ENCODE measurements around the gene PLXNC1. TPM values are rescaled to one million over a fixed set of nuclear protein-coding genes. Genes with fewer than 3 reads are reported as not detected.

PLXNC1 gene
- total RNA-seq, 1 donor from 2014 or later, result 4.9 TPM

- no peak for TF ChIP-seq CTCF (IDR thresholded peaks at IDR 0.05; ENCODE audit: partially characterized antibody, unreplicated experiment)
- Mint-ChIP-seq H3K27ac (ENCODE audit: unreplicated experiment) (no peak overlapping the region), H3K4me3 (ENCODE audit: unreplicated experiment) (no peak overlapping the region), H3K9me3 (ENCODE audit: unreplicated experiment) (no peaks in the 10 kb centered on the region), H3K4me1 (ENCODE audit: low read depth, unreplicated experiment) (no peaks in the 10 kb centered on the region), H3K27me3 (ENCODE audit: unreplicated experiment) (peaks cover 2% of the 10 kb centered on the region), H3K36me3 (ENCODE audit: unreplicated experiment) (peaks cover 4% of the 10 kb centered on the region)
- DNase-seq, result no peak
Observed at GRCh38 chr12:94289461-94290312, 141.3 kb downstream of the PLXNC1 start.

GRCh38 chr12:94290353-94290752 is 142.0 kb downstream of the PLXNC1 start:
- no peaks in the 10 kb centered on the region for H3K4me1 Mint-ChIP-seq (ENCODE audit: low read depth, unreplicated experiment)

GRCh38 chr12:94297096-94297699 is 148.8 kb downstream of the PLXNC1 start:
- Mint-ChIP-seq H3K4me3 (ENCODE audit: unreplicated experiment) (no peak overlapping the region), H3K9me3 (ENCODE audit: unreplicated experiment) (peaks cover 2% of the 10 kb centered on the region), H3K4me1 (ENCODE audit: low read depth, unreplicated experiment) (no peaks in the 10 kb centered on the region), H3K27me3 (ENCODE audit: unreplicated experiment) (no peaks in the 10 kb centered on the region), H3K27ac (ENCODE audit: unreplicated experiment) (no peak overlapping the region), H3K36me3 (ENCODE audit: unreplicated experiment) (peaks cover 5% of the 10 kb centered on the region)
- TF ChIP-seq CTCF (IDR thresholded peaks at IDR 0.05; ENCODE audit: partially characterized antibody, unreplicated experiment), result no peak
- DNase-seq, result no peak

More at GRCh38 chr12:94290353-94290752, 142.0 kb downstream of the PLXNC1 start:
- Mint-ChIP-seq H3K36me3 (ENCODE audit: unreplicated experiment) (peaks cover 3% of the 10 kb centered on the region), H3K27me3 (ENCODE audit: unreplicated experiment) (peaks cover 2% of the 10 kb centered on the region), H3K9me3 (ENCODE audit: unreplicated experiment) (no peaks in the 10 kb centered on the region), H3K27ac (ENCODE audit: unreplicated experiment) (no peak overlapping the region), H3K4me3 (ENCODE audit: unreplicated experiment) (no peak overlapping the region)
- no peak for TF ChIP-seq CTCF (IDR thresholded peaks at IDR 0.05; ENCODE audit: partially characterized antibody, unreplicated experiment)
- DNase-seq, result no peak

DNA sequence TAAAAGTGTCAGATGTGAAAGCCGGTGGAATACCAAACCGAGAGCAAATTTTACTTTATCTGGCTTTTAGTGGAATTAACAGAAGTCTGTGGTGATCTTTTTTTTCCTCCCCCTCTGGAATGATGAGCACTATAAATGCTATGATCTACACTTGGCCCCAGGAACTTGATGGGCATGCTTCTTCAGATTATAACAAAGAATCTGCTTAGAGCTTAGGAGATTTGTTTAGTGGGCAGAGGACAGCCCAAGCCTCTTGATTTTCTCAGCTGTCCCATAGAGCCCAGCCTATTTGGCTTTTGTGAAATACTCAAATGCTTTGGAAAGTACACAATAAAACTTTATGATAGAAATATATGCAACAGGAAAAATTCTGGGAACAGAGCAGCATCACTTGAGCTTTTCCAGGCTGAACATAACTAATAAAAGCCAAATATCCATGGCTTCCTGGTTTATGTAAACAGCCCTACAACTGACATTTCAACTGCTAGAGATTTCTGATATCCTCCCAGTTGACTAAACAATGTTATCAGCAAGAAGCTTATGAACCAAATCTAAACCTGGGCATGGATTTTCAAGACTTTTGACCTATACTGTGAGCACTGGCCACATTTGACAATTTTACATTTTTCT is 149.6 kb downstream of the PLXNC1 start:
- Mint-ChIP-seq H3K27ac (ENCODE audit: unreplicated experiment) (no peak overlapping the region), H3K27me3 (ENCODE audit: unreplicated experiment) (no peaks in the 10 kb centered on the region), H3K4me3 (ENCODE audit: unreplicated experiment) (no peak overlapping the region), H3K4me1 (ENCODE audit: low read depth, unreplicated experiment) (no peaks in the 10 kb centered on the region), H3K36me3 (ENCODE audit: unreplicated experiment) (peaks cover 5% of the 10 kb centered on the region), H3K9me3 (ENCODE audit: unreplicated experiment) (peaks cover 2% of the 10 kb centered on the region)
- DNase-seq, result no peak
- TF ChIP-seq CTCF (IDR thresholded peaks at IDR 0.05; ENCODE audit: partially characterized antibody, unreplicated experiment), result no peak
